Body of pancreas (tissue), 4 donors: ENCODE data around the gene DAB2IP. TPM values are rescaled to one million over a fixed set of nuclear protein-coding genes. Genes with fewer than 3 reads are reported as not detected.
A peak's percentile ranks its signal among the peaks of the same experiment; 100 is the strongest.

ENCODE experiments used
- ATAC-seq: fragments of 150-250 bp; one replicate; pipeline ENCODE4 v1.9.1; 2016
- DNase-seq, 4 donors: peaks; one replicate each; pipeline ENCODE4 v3.0.0-alpha.2; 2019
- H3K27ac ChIP-seq, 4 donors: fragments of 200-600 bp; sonication (generic); 1 replicate in 3 of 4; 2 replicates in 1 of 4; pipeline versions ENCODE4 v1.5.1 to v1.6.1; 2016 to 2019; ENCODE audit warnings: mild to moderate bottlenecking in 1 of 4, mixed read lengths in 1 of 4, moderate library complexity in 1 of 4
- H3K27me3 ChIP-seq, 2 donors: fragments of 200-600 bp; sonication (generic); one replicate each; pipeline ENCODE4 v1.6.0; 2016; ENCODE audit warnings: mild to moderate bottlenecking in 1 of 2
- H3K36me3 ChIP-seq, 2 donors: fragments of 200-600 bp; sonication (generic); replicated peaks in 1 of 2; 2 replicates each; pipeline ENCODE4 v1.5.1; 2016; ENCODE audit warnings: low read depth in 2 of 2; ENCODE audit not compliant: insufficient read depth in 1 of 2
- H3K4me1 ChIP-seq: fragments of 200-600 bp; sonication (generic); one replicate; pipeline ENCODE4 v1.6.0; 2016
- H3K4me3 ChIP-seq, 2 donors: fragments of 200-600 bp; sonication (generic); 1 replicate in 1 of 2; 2 replicates in 1 of 2; pipeline ENCODE4 v1.5.1; 2016 to 2019
- H3K9me3 ChIP-seq, 3 donors: fragments of 200-600 bp; sonication (generic); 1 replicate in 2 of 3; 2 replicates in 1 of 3; pipeline ENCODE4 v1.5.1; 2016
- POLR2A ChIP-seq, 3 donors: fragments of 450-650 bp; IDR thresholded peaks; one replicate each; pipeline ENCODE4 v1.6.1; 2016; ENCODE audit warnings: antibody characterized with exemption in 3 of 3, mild to moderate bottlenecking in 2 of 3
- WGBS, 2 donors: methylation state at CpG; one replicate each; pipeline ENCODE4 v1.1.5; 2017; 5-methylcytosine and 5-hydroxymethylcytosine counted together
- intact Hi-C: fragments of 100-400 bp; cut with DNase I; formaldehyde crosslinking; loops from one replicate; pipeline ENCODE4 v1.15.1; 2023
- total RNA-seq, 2 donors: library from RNA; depleted of rRNA; stranded (reverse); fragments of >200 nt; gene quantifications; one replicate each; pipeline ENCODE4 v1.1.0, GENCODE V29; 2016
- TF ChIP-seq, protein P1 (sequence below), 7 experiments: fragments of 450-650 bp in 4 of 7; fragments of 200-600 bp in 3 of 7; sonication (generic) in 3 of 7; IDR thresholded peaks; one replicate each; pipeline ENCODE4 v1.5.1; 2016 to 2019; ENCODE audit warnings: antibody characterized with exemption in 7 of 7

The DAB2IP gene
- total RNA-seq, 2 donors from 2014 or later: 25.2 to 34.9 TPM

GRCh38 chr9:121649476-121650216 lies 1.8 kb upstream of the DAB2IP start:
- 43 to 66% methylated on average over 3 to 9 of the region's 9 CpGs for WGBS, 2 donors
- DNase-seq: no peak
- H3K27me3 ChIP-seq: no peaks in the 10 kb centered on the region
- no peak overlapping the region for H3K4me3 ChIP-seq
- peaks cover 62% of the 10 kb centered on the region for H3K4me1 ChIP-seq
- no peaks in the 10 kb centered on the region for H3K36me3 ChIP-seq
- H3K9me3 ChIP-seq: no peaks in the 10 kb centered on the region
- ATAC-seq: no peak
- H3K27ac ChIP-seq: peak overlapping the region in 3 of 4 donors; percentile 62 to 70 (median 63)
- no peak for TF ChIP-seq POLR2A (IDR thresholded peaks at IDR 0.05)
- intact Hi-C loops: no loop called here

- 10 to 12% methylated on average over 13 to 15 of the region's 15 CpGs for whole genome bisulfite sequencing, 2 donors
- no peaks in the 10 kb centered on the region for H3K36me3 ChIP-seq
- no peak overlapping the region for H3K4me3 ChIP-seq
- H3K27me3 ChIP-seq: no peaks in the 10 kb centered on the region
- ATAC-seq (peak; percentile 22), DNase-seq (peak; percentile 46 to 62 (median 48))
- peak overlapping the region; percentile 11 to 70 (median 62) for H3K27ac ChIP-seq
- H3K9me3 ChIP-seq: no peaks in the 10 kb centered on the region
- no peak for TF ChIP-seq POLR2A (IDR thresholded peaks at IDR 0.05)
- TF ChIP-seq, protein P1, sequence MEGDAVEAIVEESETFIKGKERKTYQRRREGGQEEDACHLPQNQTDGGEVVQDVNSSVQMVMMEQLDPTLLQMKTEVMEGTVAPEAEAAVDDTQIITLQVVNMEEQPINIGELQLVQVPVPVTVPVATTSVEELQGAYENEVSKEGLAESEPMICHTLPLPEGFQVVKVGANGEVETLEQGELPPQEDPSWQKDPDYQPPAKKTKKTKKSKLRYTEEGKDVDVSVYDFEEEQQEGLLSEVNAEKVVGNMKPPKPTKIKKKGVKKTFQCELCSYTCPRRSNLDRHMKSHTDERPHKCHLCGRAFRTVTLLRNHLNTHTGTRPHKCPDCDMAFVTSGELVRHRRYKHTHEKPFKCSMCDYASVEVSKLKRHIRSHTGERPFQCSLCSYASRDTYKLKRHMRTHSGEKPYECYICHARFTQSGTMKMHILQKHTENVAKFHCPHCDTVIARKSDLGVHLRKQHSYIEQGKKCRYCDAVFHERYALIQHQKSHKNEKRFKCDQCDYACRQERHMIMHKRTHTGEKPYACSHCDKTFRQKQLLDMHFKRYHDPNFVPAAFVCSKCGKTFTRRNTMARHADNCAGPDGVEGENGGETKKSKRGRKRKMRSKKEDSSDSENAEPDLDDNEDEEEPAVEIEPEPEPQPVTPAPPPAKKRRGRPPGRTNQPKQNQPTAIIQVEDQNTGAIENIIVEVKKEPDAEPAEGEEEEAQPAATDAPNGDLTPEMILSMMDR (IDR thresholded peaks at IDR 0.05): no peak
- peaks cover 62% of the 10 kb centered on the region for H3K4me1 ChIP-seq
- intact Hi-C loops: no loop called here
These were observed 1.0 kb upstream of the DAB2IP start for GRCh38 chr9:121650217-121651007.

DNA sequence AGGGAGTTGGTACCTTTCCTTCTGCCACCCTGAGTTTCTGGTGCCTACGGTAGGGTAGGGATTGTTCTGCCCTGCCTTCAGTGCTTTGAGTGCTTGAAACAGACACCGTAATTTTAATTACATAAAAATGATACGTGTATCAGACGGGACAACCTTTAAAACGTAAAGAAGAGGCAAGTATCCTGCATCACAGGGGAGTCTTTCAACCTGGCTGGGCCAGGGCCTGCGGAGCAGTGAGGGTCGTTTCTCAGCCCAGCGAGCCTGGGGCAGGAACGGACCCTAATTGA lies 483 bp upstream of the DAB2IP start:
- H3K36me3 ChIP-seq: no peaks in the 10 kb centered on the region
- no peaks in the 10 kb centered on the region for H3K9me3 ChIP-seq
- WGBS, 2 donors: 6 to 14% methylated on average over 5 to 9 of the region's 9 CpGs
- ATAC-seq (no peak), DNase-seq (no peak)
- intact Hi-C loops: no loop called here
- peaks cover 59% of the 10 kb centered on the region for H3K4me1 ChIP-seq
- H3K27me3 ChIP-seq: no peaks in the 10 kb centered on the region
- no peak for TF ChIP-seq POLR2A (IDR thresholded peaks at IDR 0.05)
- TF ChIP-seq, protein P1 (IDR thresholded peaks at IDR 0.05): no peak
- H3K4me3 ChIP-seq: no peak overlapping the region
- H3K27ac ChIP-seq: peak overlapping the region; percentile 11 to 70 (median 62)

DNA sequence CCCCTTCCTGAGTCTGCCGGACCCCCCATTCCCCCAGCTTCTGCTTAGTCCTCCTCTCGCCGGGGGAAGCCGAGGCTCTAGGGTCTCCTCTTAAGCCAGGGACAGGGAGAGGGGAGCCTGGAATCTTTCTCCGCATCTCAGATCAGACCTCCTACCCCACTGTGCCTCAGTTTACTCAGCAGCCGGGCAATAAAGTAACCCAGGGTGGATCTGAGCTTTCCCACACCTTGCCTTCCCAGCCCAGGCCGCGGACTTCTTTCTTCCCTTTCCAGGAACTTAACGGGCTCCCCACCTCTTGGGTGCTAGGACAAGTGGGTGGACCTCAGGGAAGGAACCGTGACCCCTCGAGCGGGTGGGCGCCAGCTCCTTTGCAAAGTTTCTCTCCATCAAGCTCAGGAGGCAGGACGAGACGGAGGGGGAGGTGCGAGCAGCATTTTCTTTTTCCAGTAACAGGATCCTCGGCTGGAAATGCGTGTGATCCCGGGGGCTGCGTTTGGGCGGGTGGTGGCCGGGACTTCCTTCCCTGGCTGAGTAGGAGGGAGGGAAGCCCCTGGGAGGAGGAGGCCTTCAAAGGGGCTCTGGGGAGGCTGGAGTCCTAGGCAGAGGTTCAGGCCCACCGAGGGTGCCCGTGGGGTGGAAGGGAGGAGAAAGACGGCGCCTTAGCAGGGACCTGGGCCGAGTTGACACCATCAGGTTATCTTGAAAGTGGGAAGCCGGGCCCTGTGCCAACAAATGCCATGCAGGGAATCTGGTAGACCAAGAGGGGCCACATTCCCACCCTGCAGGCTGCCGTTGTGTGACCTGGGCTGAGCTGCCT lies 795 bp downstream of the DAB2IP start:
- H3K27me3 ChIP-seq: no peaks in the 10 kb centered on the region
- intact Hi-C loops: no loop called here
- no peaks in the 10 kb centered on the region for H3K36me3 ChIP-seq
- TF ChIP-seq, protein P1 (IDR thresholded peaks at IDR 0.05): no peak
- TF ChIP-seq POLR2A (IDR thresholded peaks at IDR 0.05): no peak
- 2 to 4% methylated on average over 13 to 29 of the region's 29 CpGs for WGBS, 2 donors
- H3K4me3 ChIP-seq: peak overlapping the region in 1 of 2 donors; percentile 19
- ATAC-seq (no peak), DNase-seq (peak; percentile 53 to 80 (median 64))
- peak overlapping the region in 3 of 4 donors; percentile 62 to 70 (median 63) for H3K27ac ChIP-seq
- peaks cover 63% of the 10 kb centered on the region for H3K4me1 ChIP-seq
- H3K9me3 ChIP-seq: no peaks in the 10 kb centered on the region

DNA sequence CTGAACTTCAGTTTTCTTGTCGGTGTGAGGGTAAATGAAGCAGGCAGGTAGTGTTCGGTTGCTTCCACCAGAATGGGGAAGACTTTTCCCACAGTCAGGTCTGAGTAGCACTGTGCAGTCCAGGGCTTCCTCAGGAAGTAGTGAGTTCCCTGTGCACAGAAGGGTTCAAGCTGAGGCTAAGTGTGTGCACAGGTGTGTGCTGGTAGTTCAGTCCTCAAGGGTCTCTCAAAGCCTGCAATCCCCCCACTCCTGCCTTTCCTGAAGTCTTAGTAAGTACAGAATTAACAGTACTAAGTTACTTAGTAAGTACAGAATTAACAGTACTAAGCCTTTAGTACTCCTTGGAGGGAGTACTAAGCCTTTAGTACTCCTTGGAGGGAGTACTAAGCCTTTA lies 1.4 kb downstream of the DAB2IP start:
- 37 to 50% methylated on average over 2 of the region's 2 CpGs for WGBS, 2 donors
- Histone ChIP-seq H3K9me3 (no peaks in the 10 kb centered on the region), H3K4me3 (no peak overlapping the region), H3K4me1 (peaks cover 69% of the 10 kb centered on the region), H3K27ac (peak overlapping the region in 3 of 4 donors; percentile 62 to 70 (median 63)), H3K27me3 (no peaks in the 10 kb centered on the region), H3K36me3 (no peaks in the 10 kb centered on the region)
- ATAC-seq: no peak
- TF ChIP-seq POLR2A (IDR thresholded peaks at IDR 0.05): no peak
- TF ChIP-seq, protein P1 (IDR thresholded peaks at IDR 0.05): no peak
- no peak for DNase-seq
- intact Hi-C loops: no loop called here
